IMR-90 (cell line): Measurements from ENCODE around the gene RRP7A. TPM values are rescaled to one million over a fixed set of nuclear protein-coding genes. Genes with fewer than 3 reads are reported as not detected.

Experiments
- ATAC-seq: fragments of 200-7000 bp; cut with Tn5 transposase; 2 replicates; pipeline ENCODE4 v1.9.1; 2020; ENCODE audit warnings: low read depth, mild to moderate bottlenecking, moderate library complexity
- BruUV-seq: library from RNA; stranded (reverse); fragments of 400-500 nt; replicated peaks from 2 replicates; lab custom pipeline; 2021; lab: Mats Ljungman, UMichigan
- CTCF ChIA-PET: fragments of 300-600 bp; formaldehyde crosslinking; extraction: SDS; loops from one replicate; lab custom pipeline; 2021; ENCODE audit warnings: antibody characterized with exemption; lab: Yijun Ruan, JAX
- POLR2A ChIA-PET: fragments of 300-600 bp; sonication (Branson Sonifier 250); formaldehyde crosslinking; loops from one replicate; lab custom pipeline; 2022; ENCODE audit warnings: antibody characterized with exemption; ENCODE audit not compliant: unreplicated experiment; lab: Charles Lee
- DNase-seq: peaks from one replicate; pipeline ENCODE4 v3.0.0; 2013
- H2AFZ ChIP-seq: replicated peaks from 2 replicates; pipeline ENCODE3; 2013; ENCODE audit warnings: low read length, mild to moderate bottlenecking; ENCODE audit not compliant: poor library complexity
- H2AK5ac ChIP-seq: 2 replicates; pipeline ENCODE4 v1.6.1; 2013; ENCODE audit warnings: low read depth, low read length, inconsistent platforms
- H2AK9ac ChIP-seq: replicated peaks from 2 replicates; pipeline ENCODE3; 2013; ENCODE audit warnings: mild to moderate bottlenecking, low read depth, low read length, moderate library complexity; ENCODE audit not compliant: poor library complexity
- H2BK120ac ChIP-seq: 2 replicates; pipeline ENCODE4 v1.6.1; 2013; ENCODE audit warnings: low read depth, low read length, inconsistent platforms
- H2BK15ac ChIP-seq: 3 replicates; pipeline ENCODE4 v1.6.1; 2013; ENCODE audit warnings: low read depth, low read length, inconsistent platforms
- H2BK20ac ChIP-seq: 2 replicates; pipeline ENCODE4 v1.6.1; 2013; ENCODE audit warnings: low read depth, mild to moderate bottlenecking, inconsistent platforms, low read length, moderate library complexity
- H2BK5ac ChIP-seq: 2 replicates; pipeline ENCODE4 v1.6.1; 2013; ENCODE audit warnings: mild to moderate bottlenecking, low read depth, low read length, inconsistent platforms; ENCODE audit not compliant: poor library complexity, severe bottlenecking
- H3K14ac ChIP-seq: replicated peaks from 2 replicates; pipeline ENCODE4 v1.6.1; 2013; ENCODE audit warnings: low read depth, low read length, inconsistent platforms
- H3K18ac ChIP-seq: 2 replicates; pipeline ENCODE4 v1.6.1; 2013; ENCODE audit warnings: low read depth, low read length, control low read depth
- H3K23ac ChIP-seq: 2 replicates; pipeline ENCODE4 v1.6.1; 2013; ENCODE audit warnings: low read depth, low read length, inconsistent platforms
- H3K27ac ChIP-seq: 2 replicates; pipeline ENCODE4 v1.5.1; 2013; ENCODE audit warnings: mild to moderate bottlenecking, control low read depth, low read length; ENCODE audit not compliant: insufficient read depth
- H3K27me3 ChIP-seq: 2 replicates; pipeline ENCODE4 v1.6.1; 2013; ENCODE audit warnings: low read length; ENCODE audit not compliant: control insufficient read depth, insufficient read depth
- H3K36me3 ChIP-seq: 2 replicates; pipeline ENCODE4 v1.6.1; 2013; ENCODE audit warnings: low read length, mixed read lengths; ENCODE audit not compliant: control insufficient read depth, insufficient read depth
- H3K4ac ChIP-seq: 2 replicates; pipeline ENCODE4 v1.6.1; 2013; ENCODE audit warnings: low read depth, low read length, inconsistent platforms
- H3K4me1 ChIP-seq: 2 replicates; pipeline ENCODE4 v1.6.1; 2013; ENCODE audit warnings: low read length, mixed read lengths; ENCODE audit not compliant: control insufficient read depth, insufficient read depth
- H3K4me2 ChIP-seq: 2 replicates; pipeline ENCODE4 v1.6.1; 2013; ENCODE audit warnings: low read depth, mild to moderate bottlenecking, control low read depth, low read length, moderate library complexity
- H3K4me3 ChIP-seq: 2 replicates; pipeline ENCODE4 v1.5.1; 2013; ENCODE audit warnings: low read depth, mild to moderate bottlenecking, control low read depth, low read length, moderate library complexity; ENCODE audit not compliant: insufficient read depth
- H3K56ac ChIP-seq: 2 replicates; pipeline ENCODE4 v1.6.1; 2013; ENCODE audit warnings: low read length, inconsistent platforms; ENCODE audit not compliant: insufficient read depth; ENCODE audit errors: extremely low read depth
- H3K79me1 ChIP-seq, 2 experiments: 2 replicates each; pipeline ENCODE4 v1.6.1; 2013; ENCODE audit warnings: low read length in 2 of 2, inconsistent platforms in 1 of 2, low read depth in 1 of 2
- H3K9ac ChIP-seq: 2 replicates; pipeline ENCODE4 v1.6.1; 2013; ENCODE audit warnings: low read depth, low read length, control low read depth
- H3K9me1 ChIP-seq: 2 replicates; pipeline ENCODE4 v1.6.1; 2013; ENCODE audit warnings: low read length, inconsistent platforms; ENCODE audit not compliant: insufficient read depth
- H3K9me3 ChIP-seq: 2 replicates; pipeline ENCODE4 v1.6.1; 2013; ENCODE audit warnings: low read length; ENCODE audit not compliant: control insufficient read depth, insufficient read depth
- H4K20me1 ChIP-seq: 2 replicates; pipeline ENCODE4 v1.6.1; 2013; ENCODE audit warnings: low read length, inconsistent platforms; ENCODE audit not compliant: insufficient read depth
- H4K5ac ChIP-seq: 2 replicates; pipeline ENCODE4 v1.6.1; 2013; ENCODE audit warnings: mild to moderate bottlenecking, low read depth, low read length, control low read depth
- H4K8ac ChIP-seq, 2 experiments: 2 replicates each; pipeline ENCODE4 v1.6.1; 2013; ENCODE audit warnings: low read depth in 2 of 2, low read length in 2 of 2, control low read depth in 1 of 2, inconsistent platforms in 1 of 2
- H4K91ac ChIP-seq: 2 replicates; pipeline ENCODE4 v1.6.1; 2013; ENCODE audit warnings: low read depth, low read length, inconsistent platforms; ENCODE audit not compliant: insufficient read depth
- CEBPB ChIP-seq: IDR thresholded peaks from 2 replicates; pipeline ENCODE4 v1.6.1; 2012; ENCODE audit warnings: low read depth, low read length, improper control_type of control experiment
- CHD1 ChIP-seq: IDR thresholded peaks from 2 replicates; pipeline ENCODE4 v1.6.1; 2012; ENCODE audit warnings: low read depth, low read length, improper control_type of control experiment
- ELK1 ChIP-seq: fragments of 150-350 bp; IDR thresholded peaks from 2 replicates; pipeline ENCODE4 v1.6.1; 2016; ENCODE audit warnings: low read depth, mild to moderate bottlenecking, low read length, moderate library complexity, borderline replicate concordance
- MXI1 ChIP-seq: IDR thresholded peaks from 2 replicates; pipeline ENCODE4 v1.6.1; 2012; ENCODE audit warnings: low read depth, mild to moderate bottlenecking, low read length, moderate library complexity, borderline replicate concordance
- NFE2L2 ChIP-seq: fragments of 150-350 bp; IDR thresholded peaks from 2 replicates; pipeline ENCODE4 v1.6.1; 2016; ENCODE audit warnings: low read depth, mild to moderate bottlenecking, low read length
- POLR2A ChIP-seq: IDR thresholded peaks from 2 replicates; pipeline ENCODE4 v1.6.1; 2012; ENCODE audit warnings: mild to moderate bottlenecking, low read depth, low read length
- WGBS, 2 experiments: methylation state at CpG; one replicate each; pipeline versions ENCODE4 v1.1.5 to v1.1.7; 2013; ENCODE audit warnings: missing lambda C conversion rate in 2 of 2; ENCODE audit not compliant: insufficient read length in 1 of 2; ENCODE audit errors: extremely low coverage in 2 of 2; 5-methylcytosine and 5-hydroxymethylcytosine counted together
- dilution Hi-C: fragments of 300-500 bp; cut with HindIII; formaldehyde crosslinking; loops from one replicate; pipeline ENCODE4 v1.14.3; 2018; ENCODE audit warnings: low sequenced_read_pairs; ENCODE audit not compliant: unreplicated experiment
- in situ Hi-C: fragments of 300-500 bp; cut with MboI; formaldehyde crosslinking; loops from 3 replicates; pipeline ENCODE4 v1.14.3; 2019; ENCODE audit warnings: low sequenced_read_pairs, inconsistent platforms, mixed read lengths
- intact Hi-C: fragments of 100-400 bp; cut with micrococcal nuclease; formaldehyde crosslinking; loops from 2 replicates; pipeline ENCODE4 v1.10.0; 2022
- polyA plus RNA-seq, 3 experiments: library from polyadenylated mRNA; depleted of rRNA; stranded (reverse); fragments of >200 nt; gene quantifications; 2 replicates each; pipeline ENCODE4 v1.2.3, GENCODE V29; 2012; ENCODE audit warnings: low replicate concordance in 1 of 3
- total RNA-seq: library from RNA; depleted of rRNA; stranded (reverse); fragments of >200 nt; gene quantifications from 2 replicates; pipeline ENCODE4 v1.2.3, GENCODE V29; 2012

Gene RRP7A
- total and polyA plus RNA-seq, 2 of the 4 experiments (the other 2 are of a cell fraction) = 25.5 to 29.2 TPM

- no peak for ATAC-seq
- no peaks in the 10 kb centered on the region; the same call in 1 of the 2 replicates for H3K4me1 ChIP-seq
- no peak overlapping the region for H3K9ac ChIP-seq
- H2AK5ac ChIP-seq = no peak overlapping the region
- no peak overlapping the region for H3K56ac ChIP-seq
- H4K8ac ChIP-seq = no peak overlapping the region
- in situ Hi-C loops = no loop called here
- ChIA-PET CTCF (interaction anchor here (1.3 kb wide), 1 partner anchor 12 kb away, joined by 3 read pairs; no protein-coding TSS in a partner anchor), POLR2A (no interaction called here)
- no peak overlapping the region for H2BK5ac ChIP-seq
- no peak overlapping the region for H3K4me3 ChIP-seq
- no peak overlapping the region for H2AK9ac ChIP-seq
- H4K91ac ChIP-seq = no peak overlapping the region
- dilution Hi-C loops = no loop called here
- H2BK20ac ChIP-seq = no peak overlapping the region
- WGBS, 2 experiments = no CpG with 5 or more reads among the region's 1 CpG
- no peak overlapping the region for H2AFZ ChIP-seq
- H3K4ac ChIP-seq = no peak overlapping the region
- no peak for DNase-seq
- no peak overlapping the region for H3K23ac ChIP-seq
- TF ChIP-seq CHD1 (no peak), MXI1 (no peak), ELK1 (no peak), NFE2L2 (no peak), POLR2A (no peak), CEBPB (no peak)
- H3K9me1 ChIP-seq = no peaks in the 10 kb centered on the region
- H3K79me1 ChIP-seq = no peaks in the 10 kb centered on the region
- no TSS peak for BruUV-seq
- H3K18ac ChIP-seq = no peak overlapping the region
- no peaks in the 10 kb centered on the region for H3K9me3 ChIP-seq
- H3K14ac ChIP-seq = no peak overlapping the region
- H3K27me3 ChIP-seq = peaks cover 44% of the 10 kb centered on the region
- H4K5ac ChIP-seq = no peak overlapping the region
- no peaks in the 10 kb centered on the region for H4K20me1 ChIP-seq
- no peak overlapping the region for H2BK120ac ChIP-seq
- no peak overlapping the region for H3K27ac ChIP-seq
- intact Hi-C loops = no loop called here
- H3K36me3 ChIP-seq = no peaks in the 10 kb centered on the region
- H3K4me2 ChIP-seq = no peak overlapping the region
- no peak overlapping the region for H2BK15ac ChIP-seq
Measured at GRCh38 chr22:42462016-42462415, 57.6 kb downstream of the RRP7A start.
